Measurements from ENCODE around the gene FIBCD1.

DNA sequence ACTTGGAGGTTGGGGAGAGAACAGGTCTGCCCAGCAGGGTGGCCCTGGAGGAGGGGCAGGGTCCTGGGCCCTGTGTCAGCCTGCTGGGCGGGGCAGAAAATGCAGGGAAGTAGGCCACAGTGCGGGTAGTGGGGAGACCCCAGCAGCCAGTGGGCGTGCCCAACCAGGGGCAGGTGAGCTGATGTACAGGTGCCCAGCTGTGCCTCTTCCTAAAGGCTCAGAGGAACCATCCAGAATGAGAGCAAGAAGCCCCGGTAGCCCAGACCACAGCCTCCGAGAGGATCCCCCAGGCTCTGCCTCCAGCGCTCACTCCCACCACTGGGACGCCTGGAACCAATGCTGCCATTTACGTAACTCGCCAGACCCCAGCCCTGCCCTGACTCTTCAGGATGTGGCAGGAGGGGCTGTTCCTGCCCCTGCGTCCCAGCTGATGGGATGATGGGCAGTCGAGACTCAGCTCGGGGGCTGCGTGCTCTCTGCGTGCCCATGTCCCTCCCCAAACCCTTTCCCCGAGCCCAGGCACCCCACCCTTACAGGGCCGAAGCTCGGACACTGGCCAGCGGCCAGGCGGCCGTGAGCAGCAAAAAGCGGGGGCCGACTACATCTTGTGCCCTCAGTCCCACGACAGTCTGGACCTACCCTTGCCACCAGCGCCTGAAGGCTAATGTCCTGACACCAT, 24.5 kb downstream of the FIBCD1 start:
- TF ChIP-seq EZH2phosphoT487 (IDR thresholded peaks at IDR 0.05; ENCODE audit: borderline replicate concordance, low read depth, low read length) = no peak
- TF ChIP-seq, protein P1, sequence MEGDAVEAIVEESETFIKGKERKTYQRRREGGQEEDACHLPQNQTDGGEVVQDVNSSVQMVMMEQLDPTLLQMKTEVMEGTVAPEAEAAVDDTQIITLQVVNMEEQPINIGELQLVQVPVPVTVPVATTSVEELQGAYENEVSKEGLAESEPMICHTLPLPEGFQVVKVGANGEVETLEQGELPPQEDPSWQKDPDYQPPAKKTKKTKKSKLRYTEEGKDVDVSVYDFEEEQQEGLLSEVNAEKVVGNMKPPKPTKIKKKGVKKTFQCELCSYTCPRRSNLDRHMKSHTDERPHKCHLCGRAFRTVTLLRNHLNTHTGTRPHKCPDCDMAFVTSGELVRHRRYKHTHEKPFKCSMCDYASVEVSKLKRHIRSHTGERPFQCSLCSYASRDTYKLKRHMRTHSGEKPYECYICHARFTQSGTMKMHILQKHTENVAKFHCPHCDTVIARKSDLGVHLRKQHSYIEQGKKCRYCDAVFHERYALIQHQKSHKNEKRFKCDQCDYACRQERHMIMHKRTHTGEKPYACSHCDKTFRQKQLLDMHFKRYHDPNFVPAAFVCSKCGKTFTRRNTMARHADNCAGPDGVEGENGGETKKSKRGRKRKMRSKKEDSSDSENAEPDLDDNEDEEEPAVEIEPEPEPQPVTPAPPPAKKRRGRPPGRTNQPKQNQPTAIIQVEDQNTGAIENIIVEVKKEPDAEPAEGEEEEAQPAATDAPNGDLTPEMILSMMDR (conservative IDR thresholded peaks at IDR 0.05; ENCODE audit: low read length) = no peak

Data from OCI-LY7 (cell line).